HG02623 (cell line): ENCODE results near the gene HNRNPUL1.

Experiments
- ATAC-seq: cut with Tn5 transposase; IDR thresholded peaks from one replicate; pipeline ENCODE4 v1.9.1; 2021; ENCODE audit warnings: moderate library complexity; ENCODE audit not compliant: unreplicated experiment

Gene HNRNPUL1

GRCh38 chr19:41233748-41234240 lies 30.4 kb upstream of the HNRNPUL1 start:
- no peak for ATAC-seq

- no peak for ATAC-seq
Measured at GRCh38 chr19:41234512-41235168, 29.5 kb upstream of the HNRNPUL1 start.

GRCh38 chr19:41235480-41235879 lies 28.7 kb upstream of the HNRNPUL1 start:
- no peak for ATAC-seq

- ATAC-seq = no peak
Measured at GRCh38 chr19:41238244-41238643, 25.9 kb upstream of the HNRNPUL1 start.

GRCh38 chr19:41239363-41239762 lies 24.8 kb upstream of the HNRNPUL1 start:
- ATAC-seq = no peak

- ATAC-seq = no peak
Measured at GRCh38 chr19:41239961-41240574, 24.1 kb upstream of the HNRNPUL1 start.

- no peak for ATAC-seq
Measured at GRCh38 chr19:41241859-41242258, 22.3 kb upstream of the HNRNPUL1 start.

GRCh38 chr19:41244117-41244516 lies 20.1 kb upstream of the HNRNPUL1 start:
- ATAC-seq = no peak

- no peak for ATAC-seq
Measured at GRCh38 chr19:41245843-41246242, 18.3 kb upstream of the HNRNPUL1 start.

GRCh38 chr19:41248895-41249294 lies 15.3 kb upstream of the HNRNPUL1 start:
- no peak for ATAC-seq

- no peak for ATAC-seq
Measured at GRCh38 chr19:41249707-41250423, 14.3 kb upstream of the HNRNPUL1 start.

- ATAC-seq = no peak
Measured at GRCh38 chr19:41253660-41254059, 10.5 kb upstream of the HNRNPUL1 start.

GRCh38 chr19:41255171-41255570 lies 9.0 kb upstream of the HNRNPUL1 start:
- ATAC-seq = no peak

- ATAC-seq = no peak
Measured at GRCh38 chr19:41261474-41262190, 2.5 kb upstream of the HNRNPUL1 start.

- no peak for ATAC-seq
Measured at GRCh38 chr19:41263042-41263849, 926 bp upstream of the HNRNPUL1 start.

GRCh38 chr19:41264581-41265394 lies 616 bp downstream of the HNRNPUL1 start:
- no peak for ATAC-seq

- ATAC-seq = no peak
Measured at GRCh38 chr19:41265395-41266153, 1.4 kb downstream of the HNRNPUL1 start.

- ATAC-seq = no peak
Measured at GRCh38 chr19:41269055-41269454, 4.9 kb downstream of the HNRNPUL1 start.

GRCh38 chr19:41269571-41269970 lies 5.4 kb downstream of the HNRNPUL1 start:
- no peak for ATAC-seq
